ENCODE data around the gene FKBP8.

Gene FKBP8

GRCh38 chr19:18514800-18515682 is 28.3 kb downstream of the FKBP8 start:
- no peaks in the 10 kb centered on the region for H3K36me3 ChIP-seq (replicated peaks in 1 of 2; ENCODE audit: control insufficient read depth in 2 of 2, insufficient read depth in 2 of 2, low read length in 2 of 2)
- no peak overlapping the region for H2BK12ac ChIP-seq (ENCODE audit: low read length)
- H3K23ac ChIP-seq (ENCODE audit: low read depth, low read length, poor library complexity): no peak overlapping the region
- peaks cover 0 to 17% of the 10 kb centered on the region in 2 donors for H3K4me1 ChIP-seq (ENCODE audit: control insufficient read depth in 2 of 2, insufficient read depth in 1 of 2, low read depth in 1 of 2, low read length in 2 of 2)
- DNase-seq (ENCODE audit: low spot score): no peak
- no CpG with 5 or more reads among the region's 17 CpGs for WGBS, 2 donors (ENCODE audit: extremely low coverage in 2 of 2, insufficient read length in 2 of 2, insufficient replicate concordance in 1 of 2)
- no peak overlapping the region for H2BK5ac ChIP-seq (ENCODE audit: low read length)
- peak overlapping the region; percentile 57 for H3K18ac ChIP-seq (ENCODE audit: low read length)
- peaks cover 15% of the 10 kb centered on the region for H3K79me1 ChIP-seq (ENCODE audit: low read depth, low read length)
- H3K4me3 ChIP-seq (ENCODE audit: low read length in 2 of 2): no peak overlapping the region
- H2AK5ac ChIP-seq (ENCODE audit: low read depth, low read length): no peak overlapping the region
- no peaks in the 10 kb centered on the region for H3K27me3 ChIP-seq (ENCODE audit: control insufficient read depth in 3 of 3, insufficient read depth in 3 of 3, low read depth in 1 of 3, low read length in 3 of 3)
- no peak overlapping the region for H3K4ac ChIP-seq (ENCODE audit: low read length)
- H3K4me2 ChIP-seq (ENCODE audit: insufficient read depth, low read length, poor library complexity, severe bottlenecking): no peak overlapping the region
- no peak overlapping the region for H4K91ac ChIP-seq (ENCODE audit: low read depth, low read length, poor library complexity)
- H2BK120ac ChIP-seq (ENCODE audit: low read depth, low read length): no peak overlapping the region
- H3K9me3 ChIP-seq (replicated peaks in 1 of 2; ENCODE audit: control insufficient read depth in 2 of 2, insufficient read depth in 1 of 2, low read depth in 1 of 2, low read length in 2 of 2): no peaks in the 10 kb centered on the region
- H3K14ac ChIP-seq (ENCODE audit: low read length): no peak overlapping the region
- no peak overlapping the region for H2BK15ac ChIP-seq (ENCODE audit: low read length)
- no peak overlapping the region for H3K27ac ChIP-seq (replicated peaks; ENCODE audit: low read length)
- H2AFZ ChIP-seq (ENCODE audit: low read length): no peak overlapping the region
- H4K8ac ChIP-seq (ENCODE audit: low read depth, low read length): no peak overlapping the region
- peak overlapping the region; percentile 24 for H3K9ac ChIP-seq (ENCODE audit: low read depth, low read length, poor library complexity)

GRCh38 chr19:18513868-18514267 is 29.5 kb downstream of the FKBP8 start:
- no peak overlapping the region for H3K23ac ChIP-seq (ENCODE audit: low read depth, low read length, poor library complexity)
- no peak overlapping the region for H2AFZ ChIP-seq (ENCODE audit: low read length)
- H3K9me3 ChIP-seq (replicated peaks in 1 of 2; ENCODE audit: control insufficient read depth in 2 of 2, insufficient read depth in 1 of 2, low read depth in 1 of 2, low read length in 2 of 2): no peaks in the 10 kb centered on the region
- H4K8ac ChIP-seq (ENCODE audit: low read depth, low read length): no peak overlapping the region
- H3K4me2 ChIP-seq (ENCODE audit: insufficient read depth, low read length, poor library complexity, severe bottlenecking): no peak overlapping the region
- H2BK12ac ChIP-seq (ENCODE audit: low read length): no peak overlapping the region
- no peak overlapping the region for H2BK5ac ChIP-seq (ENCODE audit: low read length)
- WGBS, 2 donors (ENCODE audit: extremely low coverage in 2 of 2, insufficient read length in 2 of 2, insufficient replicate concordance in 1 of 2): no CpG with 5 or more reads among the region's 11 CpGs
- no peak overlapping the region for H3K14ac ChIP-seq (ENCODE audit: low read length)
- no peak overlapping the region for H2AK5ac ChIP-seq (ENCODE audit: low read depth, low read length)
- peaks cover 15% of the 10 kb centered on the region for H3K79me1 ChIP-seq (ENCODE audit: low read depth, low read length)
- no peak overlapping the region for H3K4me3 ChIP-seq (ENCODE audit: low read length in 2 of 2)
- H3K4ac ChIP-seq (ENCODE audit: low read length): no peak overlapping the region
- H2BK15ac ChIP-seq (ENCODE audit: low read length): no peak overlapping the region
- no peak overlapping the region for H3K18ac ChIP-seq (ENCODE audit: low read length)
- no peaks in the 10 kb centered on the region for H3K27me3 ChIP-seq (ENCODE audit: control insufficient read depth in 3 of 3, insufficient read depth in 3 of 3, low read depth in 1 of 3, low read length in 3 of 3)
- H2BK120ac ChIP-seq (ENCODE audit: low read depth, low read length): no peak overlapping the region
- no peak overlapping the region for H4K91ac ChIP-seq (ENCODE audit: low read depth, low read length, poor library complexity)
- H3K9ac ChIP-seq (ENCODE audit: low read depth, low read length, poor library complexity): no peak overlapping the region
- H3K4me1 ChIP-seq (ENCODE audit: control insufficient read depth in 2 of 2, insufficient read depth in 1 of 2, low read depth in 1 of 2, low read length in 2 of 2): peaks cover 0 to 14% of the 10 kb centered on the region in 2 donors
- no peaks in the 10 kb centered on the region for H3K36me3 ChIP-seq (replicated peaks in 1 of 2; ENCODE audit: control insufficient read depth in 2 of 2, insufficient read depth in 2 of 2, low read length in 2 of 2)
- no peak overlapping the region for H3K27ac ChIP-seq (replicated peaks; ENCODE audit: low read length)
- no peak for DNase-seq (ENCODE audit: low spot score)

- no peak overlapping the region for H2AFZ ChIP-seq (ENCODE audit: low read length)
- no peak overlapping the region for H3K23ac ChIP-seq (ENCODE audit: low read depth, low read length, poor library complexity)
- H2BK120ac ChIP-seq (ENCODE audit: low read depth, low read length): no peak overlapping the region
- no peaks in the 10 kb centered on the region for H3K9me3 ChIP-seq (replicated peaks in 1 of 2; ENCODE audit: control insufficient read depth in 2 of 2, insufficient read depth in 1 of 2, low read depth in 1 of 2, low read length in 2 of 2)
- H2BK12ac ChIP-seq (ENCODE audit: low read length): no peak overlapping the region
- no CpG with 5 or more reads among the region's 8 CpGs for WGBS, 2 donors (ENCODE audit: extremely low coverage in 2 of 2, insufficient read length in 2 of 2, insufficient replicate concordance in 1 of 2)
- H3K36me3 ChIP-seq (replicated peaks in 1 of 2; ENCODE audit: control insufficient read depth in 2 of 2, insufficient read depth in 2 of 2, low read length in 2 of 2): no peaks in the 10 kb centered on the region
- no peak overlapping the region for H3K27ac ChIP-seq (replicated peaks; ENCODE audit: low read length)
- no peak overlapping the region for H3K4me2 ChIP-seq (ENCODE audit: insufficient read depth, low read length, poor library complexity, severe bottlenecking)
- no peak overlapping the region for H4K8ac ChIP-seq (ENCODE audit: low read depth, low read length)
- no peak for DNase-seq (ENCODE audit: low spot score)
- no peak overlapping the region for H3K4me3 ChIP-seq (ENCODE audit: low read length in 2 of 2)
- peak overlapping the region; percentile 15 for H3K14ac ChIP-seq (ENCODE audit: low read length)
- peaks cover 16% of the 10 kb centered on the region for H3K79me1 ChIP-seq (ENCODE audit: low read depth, low read length)
- H3K18ac ChIP-seq (ENCODE audit: low read length): no peak overlapping the region
- H3K4ac ChIP-seq (ENCODE audit: low read length): no peak overlapping the region
- no peak overlapping the region for H2BK15ac ChIP-seq (ENCODE audit: low read length)
- no peaks in the 10 kb centered on the region for H3K27me3 ChIP-seq (ENCODE audit: control insufficient read depth in 3 of 3, insufficient read depth in 3 of 3, low read depth in 1 of 3, low read length in 3 of 3)
- H2AK5ac ChIP-seq (ENCODE audit: low read depth, low read length): no peak overlapping the region
- H3K4me1 ChIP-seq (ENCODE audit: control insufficient read depth in 2 of 2, insufficient read depth in 1 of 2, low read depth in 1 of 2, low read length in 2 of 2): peaks cover 2 to 8% of the 10 kb centered on the region in 2 donors
- no peak overlapping the region for H3K9ac ChIP-seq (ENCODE audit: low read depth, low read length, poor library complexity)
- H2BK5ac ChIP-seq (ENCODE audit: low read length): no peak overlapping the region
- H4K91ac ChIP-seq (ENCODE audit: low read depth, low read length, poor library complexity): no peak overlapping the region
Observed at GRCh38 chr19:18510216-18510615, 33.2 kb downstream of the FKBP8 start.

- no peak overlapping the region for H2BK120ac ChIP-seq (ENCODE audit: low read depth, low read length)
- no peak overlapping the region for H3K4me3 ChIP-seq (ENCODE audit: low read length in 2 of 2)
- H3K4me2 ChIP-seq (ENCODE audit: insufficient read depth, low read length, poor library complexity, severe bottlenecking): no peak overlapping the region
- no peak overlapping the region for H2BK5ac ChIP-seq (ENCODE audit: low read length)
- H2BK12ac ChIP-seq (ENCODE audit: low read length): no peak overlapping the region
- H3K18ac ChIP-seq (ENCODE audit: low read length): no peak overlapping the region
- peaks cover 16% of the 10 kb centered on the region for H3K79me1 ChIP-seq (ENCODE audit: low read depth, low read length)
- H3K9me3 ChIP-seq (replicated peaks in 1 of 2; ENCODE audit: control insufficient read depth in 2 of 2, insufficient read depth in 1 of 2, low read depth in 1 of 2, low read length in 2 of 2): no peaks in the 10 kb centered on the region
- H2BK15ac ChIP-seq (ENCODE audit: low read length): no peak overlapping the region
- H3K36me3 ChIP-seq (replicated peaks in 1 of 2; ENCODE audit: control insufficient read depth in 2 of 2, insufficient read depth in 2 of 2, low read length in 2 of 2): no peaks in the 10 kb centered on the region
- no peak overlapping the region for H3K14ac ChIP-seq (ENCODE audit: low read length)
- WGBS, 2 donors (ENCODE audit: extremely low coverage in 2 of 2, insufficient read length in 2 of 2, insufficient replicate concordance in 1 of 2): no CpG with 5 or more reads among the region's 7 CpGs
- H3K4ac ChIP-seq (ENCODE audit: low read length): no peak overlapping the region
- no peak overlapping the region for H3K9ac ChIP-seq (ENCODE audit: low read depth, low read length, poor library complexity)
- H4K8ac ChIP-seq (ENCODE audit: low read depth, low read length): no peak overlapping the region
- DNase-seq (ENCODE audit: low spot score): no peak
- H2AK5ac ChIP-seq (ENCODE audit: low read depth, low read length): no peak overlapping the region
- no peak overlapping the region for H4K91ac ChIP-seq (ENCODE audit: low read depth, low read length, poor library complexity)
- H2AFZ ChIP-seq (ENCODE audit: low read length): no peak overlapping the region
- H3K23ac ChIP-seq (ENCODE audit: low read depth, low read length, poor library complexity): no peak overlapping the region
- no peak overlapping the region for H3K27ac ChIP-seq (replicated peaks; ENCODE audit: low read length)
- no peaks in the 10 kb centered on the region for H3K27me3 ChIP-seq (ENCODE audit: control insufficient read depth in 3 of 3, insufficient read depth in 3 of 3, low read depth in 1 of 3, low read length in 3 of 3)
- H3K4me1 ChIP-seq (ENCODE audit: control insufficient read depth in 2 of 2, insufficient read depth in 1 of 2, low read depth in 1 of 2, low read length in 2 of 2): peaks cover 0 to 4% of the 10 kb centered on the region in 2 donors
Observed at GRCh38 chr19:18508585-18508984, 34.8 kb downstream of the FKBP8 start.
